Measurements from ENCODE around the gene SLC41A1. TPM values are rescaled to one million over a fixed set of nuclear protein-coding genes. Genes with fewer than 3 reads are reported as not detected.

SLC41A1 gene
- total RNA-seq, 1 donor from 2014 or later: 29.5 TPM

- no peak for DNase-seq (ENCODE audit: extremely low spot score, unreplicated experiment)
- Mint-ChIP-seq H3K27me3 (ENCODE audit: unreplicated experiment) (no peaks in the 10 kb centered on the region), H3K27ac (ENCODE audit: unreplicated experiment) (no peak overlapping the region), H3K36me3 (ENCODE audit: unreplicated experiment) (peaks cover 29% of the 10 kb centered on the region), H3K9me3 (ENCODE audit: unreplicated experiment) (no peaks in the 10 kb centered on the region), H3K4me1 (ENCODE audit: unreplicated experiment) (peaks cover 7% of the 10 kb centered on the region), H3K4me3 (ENCODE audit: unreplicated experiment) (no peak overlapping the region)
- no peak for TF ChIP-seq CTCF (IDR thresholded peaks at IDR 0.05)
These were observed 15.8 kb downstream of the SLC41A1 start for GRCh38 chr1:205797168-205797567.

- H3K27me3 Mint-ChIP-seq (ENCODE audit: unreplicated experiment): no peaks in the 10 kb centered on the region
- no peak for DNase-seq (ENCODE audit: extremely low spot score, unreplicated experiment)
- H3K27ac Mint-ChIP-seq (ENCODE audit: unreplicated experiment): no peak overlapping the region
- no peak overlapping the region for H3K4me3 Mint-ChIP-seq (ENCODE audit: unreplicated experiment)
- H3K4me1 Mint-ChIP-seq (ENCODE audit: unreplicated experiment): no peaks in the 10 kb centered on the region
- no peaks in the 10 kb centered on the region for H3K9me3 Mint-ChIP-seq (ENCODE audit: unreplicated experiment)
- peaks cover 37% of the 10 kb centered on the region for H3K36me3 Mint-ChIP-seq (ENCODE audit: unreplicated experiment)
- no peak for TF ChIP-seq CTCF (IDR thresholded peaks at IDR 0.05)
These were observed 18.8 kb downstream of the SLC41A1 start for GRCh38 chr1:205794011-205794730.

- H3K36me3 Mint-ChIP-seq (ENCODE audit: unreplicated experiment): peaks cover 31% of the 10 kb centered on the region
- H3K27me3 Mint-ChIP-seq (ENCODE audit: unreplicated experiment): no peaks in the 10 kb centered on the region
- no peak for TF ChIP-seq CTCF (IDR thresholded peaks at IDR 0.05)
- H3K9me3 Mint-ChIP-seq (ENCODE audit: unreplicated experiment): no peaks in the 10 kb centered on the region
- no peak overlapping the region for H3K4me3 Mint-ChIP-seq (ENCODE audit: unreplicated experiment)
- no peak for DNase-seq (ENCODE audit: extremely low spot score, unreplicated experiment)
- no peaks in the 10 kb centered on the region for H3K4me1 Mint-ChIP-seq (ENCODE audit: unreplicated experiment)
- H3K27ac Mint-ChIP-seq (ENCODE audit: unreplicated experiment): no peak overlapping the region
These were observed 19.9 kb downstream of the SLC41A1 start for GRCh38 chr1:205792961-205793673.

- H3K36me3 Mint-ChIP-seq (ENCODE audit: unreplicated experiment): peaks cover 28% of the 10 kb centered on the region
- H3K4me3 Mint-ChIP-seq (ENCODE audit: unreplicated experiment): no peak overlapping the region
- no peak for DNase-seq (ENCODE audit: extremely low spot score, unreplicated experiment)
- no peak for TF ChIP-seq CTCF (IDR thresholded peaks at IDR 0.05)
- H3K4me1 Mint-ChIP-seq (ENCODE audit: unreplicated experiment): no peaks in the 10 kb centered on the region
- H3K27me3 Mint-ChIP-seq (ENCODE audit: unreplicated experiment): no peaks in the 10 kb centered on the region
- H3K9me3 Mint-ChIP-seq (ENCODE audit: unreplicated experiment): no peaks in the 10 kb centered on the region
- H3K27ac Mint-ChIP-seq (ENCODE audit: unreplicated experiment): no peak overlapping the region
These were observed 20.5 kb downstream of the SLC41A1 start for GRCh38 chr1:205792481-205792881.

- no peaks in the 10 kb centered on the region for H3K27me3 Mint-ChIP-seq (ENCODE audit: unreplicated experiment)
- H3K4me1 Mint-ChIP-seq (ENCODE audit: unreplicated experiment): no peaks in the 10 kb centered on the region
- peak; percentile 71 for TF ChIP-seq CTCF (IDR thresholded peaks at IDR 0.05)
- no peak overlapping the region for H3K4me3 Mint-ChIP-seq (ENCODE audit: unreplicated experiment)
- peaks cover 23% of the 10 kb centered on the region for H3K36me3 Mint-ChIP-seq (ENCODE audit: unreplicated experiment)
- H3K9me3 Mint-ChIP-seq (ENCODE audit: unreplicated experiment): no peaks in the 10 kb centered on the region
- DNase-seq (ENCODE audit: extremely low spot score, unreplicated experiment): no peak
- no peak overlapping the region for H3K27ac Mint-ChIP-seq (ENCODE audit: unreplicated experiment)
These were observed 21.3 kb downstream of the SLC41A1 start for GRCh38 chr1:205791568-205792180.

Data from osteocyte (in vitro differentiated cells).